Fibroblast of the aortic adventitia (primary cell): ENCODE data around the gene PODXL2. TPM values are rescaled to one million over a fixed set of nuclear protein-coding genes. Genes with fewer than 3 reads are reported as not detected.

Experiments
- DNase-seq: peaks from one replicate; pipeline ENCODE4 v3.0.0-alpha.2; 2010; ENCODE audit warnings: low read depth
- H3K4me3 ChIP-seq: 2 replicates; pipeline ENCODE4 v1.5.1; 2011; ENCODE audit warnings: low read depth, mild to moderate bottlenecking, control low read depth, low read length, moderate library complexity
- total RNA-seq: library from RNA; depleted of rRNA; stranded (reverse); fragments of >200 nt; gene quantifications from 2 replicates; pipeline ENCODE4 v1.2.3, GENCODE V29; 2012; ENCODE audit warnings: low replicate concordance
- TF ChIP-seq, protein P1 (sequence below): IDR thresholded peaks from 2 replicates; pipeline ENCODE4 v1.5.1; 2011; ENCODE audit warnings: mild to moderate bottlenecking, low read length, control low read depth, inconsistent platforms; ENCODE audit not compliant: insufficient read depth

The PODXL2 gene
- total RNA-seq, 1 donor = 1.3 TPM

DNA sequence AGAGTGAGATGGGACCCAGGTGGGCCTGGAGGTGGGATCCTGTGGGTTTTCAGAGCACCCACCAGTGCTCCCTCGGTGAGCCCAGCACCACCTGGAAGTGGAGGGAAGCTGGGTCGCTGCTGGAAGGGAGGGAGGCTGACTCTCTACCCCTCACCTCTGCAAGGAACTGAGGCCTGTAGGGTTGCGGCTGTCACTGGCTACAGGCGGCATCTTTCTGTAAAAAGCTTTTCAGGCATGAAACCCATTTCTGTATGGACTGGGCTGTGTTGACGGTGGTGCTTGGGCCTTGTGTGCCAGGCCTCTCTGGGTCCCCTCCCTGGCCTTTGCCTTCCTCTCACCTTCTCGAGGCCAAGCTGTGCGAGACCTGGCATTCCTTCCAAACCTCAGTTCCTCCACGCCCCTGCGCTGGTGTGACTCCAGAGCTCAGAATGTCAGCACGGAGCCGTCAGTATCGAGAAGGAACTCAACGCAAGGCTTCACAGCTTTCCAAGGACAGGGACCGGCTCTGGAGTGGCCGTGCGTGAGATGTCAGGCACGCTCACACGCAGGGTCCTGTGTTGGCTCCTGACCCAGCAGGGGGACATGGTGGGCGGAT lies 60.4 kb downstream of the PODXL2 start:
- TF ChIP-seq, protein P1, sequence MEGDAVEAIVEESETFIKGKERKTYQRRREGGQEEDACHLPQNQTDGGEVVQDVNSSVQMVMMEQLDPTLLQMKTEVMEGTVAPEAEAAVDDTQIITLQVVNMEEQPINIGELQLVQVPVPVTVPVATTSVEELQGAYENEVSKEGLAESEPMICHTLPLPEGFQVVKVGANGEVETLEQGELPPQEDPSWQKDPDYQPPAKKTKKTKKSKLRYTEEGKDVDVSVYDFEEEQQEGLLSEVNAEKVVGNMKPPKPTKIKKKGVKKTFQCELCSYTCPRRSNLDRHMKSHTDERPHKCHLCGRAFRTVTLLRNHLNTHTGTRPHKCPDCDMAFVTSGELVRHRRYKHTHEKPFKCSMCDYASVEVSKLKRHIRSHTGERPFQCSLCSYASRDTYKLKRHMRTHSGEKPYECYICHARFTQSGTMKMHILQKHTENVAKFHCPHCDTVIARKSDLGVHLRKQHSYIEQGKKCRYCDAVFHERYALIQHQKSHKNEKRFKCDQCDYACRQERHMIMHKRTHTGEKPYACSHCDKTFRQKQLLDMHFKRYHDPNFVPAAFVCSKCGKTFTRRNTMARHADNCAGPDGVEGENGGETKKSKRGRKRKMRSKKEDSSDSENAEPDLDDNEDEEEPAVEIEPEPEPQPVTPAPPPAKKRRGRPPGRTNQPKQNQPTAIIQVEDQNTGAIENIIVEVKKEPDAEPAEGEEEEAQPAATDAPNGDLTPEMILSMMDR = no peak
- no peak overlapping the region for H3K4me3 ChIP-seq
- DNase-seq = no peak

DNA sequence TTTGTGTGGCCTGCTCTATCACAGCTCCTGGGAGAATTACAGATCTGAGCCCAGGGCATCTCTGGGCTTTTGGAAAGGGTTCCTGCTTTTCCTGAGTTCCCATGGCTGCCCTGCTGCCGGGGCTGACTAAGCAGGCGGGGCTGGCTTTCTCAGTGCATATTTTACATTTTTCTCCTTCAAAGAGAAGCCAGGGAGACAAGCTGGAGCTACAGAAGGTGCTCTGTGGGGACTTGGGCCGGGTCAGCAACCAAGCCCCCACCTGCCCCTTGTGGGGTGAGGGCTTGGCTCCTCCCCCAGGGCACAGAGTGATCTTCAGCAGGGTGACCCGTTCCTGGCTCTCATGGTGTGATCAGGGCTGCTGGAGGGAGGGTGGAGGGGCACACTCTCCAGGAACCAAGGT lies 61.1 kb downstream of the PODXL2 start:
- DNase-seq = peak; percentile 81
- TF ChIP-seq, protein P1 = no peak
- H3K4me3 ChIP-seq = no peak overlapping the region

DNA sequence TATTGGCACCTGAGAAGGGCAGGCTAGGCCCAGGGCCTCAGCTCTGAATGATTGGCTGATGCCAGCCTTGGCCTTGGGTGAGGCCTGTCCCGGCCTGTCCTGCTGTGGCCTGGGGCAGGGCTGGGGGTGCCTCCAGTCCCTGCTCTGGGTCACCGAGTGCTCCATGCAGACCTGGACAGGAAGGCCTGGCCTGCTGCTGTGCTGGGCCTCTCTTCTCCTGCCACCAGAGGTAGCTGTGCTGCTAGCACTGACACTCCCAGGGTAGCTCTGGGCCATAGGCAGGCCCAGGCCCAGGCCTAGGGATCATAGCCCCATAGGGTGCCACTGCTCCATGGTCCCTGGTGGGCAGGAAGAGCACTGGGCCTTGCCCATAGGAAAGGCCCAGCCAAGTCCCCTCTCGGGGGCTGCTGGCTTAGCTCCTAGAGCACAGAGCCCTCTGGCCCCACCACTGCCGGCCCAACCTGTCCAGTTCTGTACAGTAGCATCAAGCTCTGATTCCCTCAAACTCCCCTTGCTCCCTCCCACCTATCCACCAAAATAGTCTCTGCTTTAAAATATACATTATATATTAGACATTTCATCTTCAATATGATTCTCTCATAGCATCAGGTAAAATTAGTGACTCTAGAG lies 62.0 kb downstream of the PODXL2 start:
- H3K4me3 ChIP-seq = no peak overlapping the region
- TF ChIP-seq, protein P1 = peak; percentile 86
- DNase-seq = peak; percentile 75

DNA sequence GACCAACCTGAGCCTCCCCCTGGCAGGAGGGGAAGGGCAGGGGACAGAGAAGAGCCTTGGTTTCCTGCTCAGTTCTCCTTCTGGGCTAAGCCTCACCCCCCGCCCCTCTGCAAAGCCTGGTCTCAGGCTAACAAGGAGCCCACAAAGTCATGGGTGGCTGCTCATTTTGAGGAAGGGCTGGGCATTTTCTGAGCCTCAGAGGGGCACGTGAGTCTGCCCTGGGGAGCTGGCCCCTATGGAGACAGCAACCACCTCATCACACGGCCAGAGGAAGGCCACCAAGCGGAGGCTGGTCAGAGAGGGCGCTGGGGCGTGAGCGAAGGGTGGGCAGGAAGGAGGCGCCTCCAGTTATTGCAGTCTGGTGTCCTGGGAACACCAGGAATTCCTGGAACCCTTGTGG lies 62.5 kb downstream of the PODXL2 start:
- no peak overlapping the region for H3K4me3 ChIP-seq
- TF ChIP-seq, protein P1 = no peak
- no peak for DNase-seq

DNA sequence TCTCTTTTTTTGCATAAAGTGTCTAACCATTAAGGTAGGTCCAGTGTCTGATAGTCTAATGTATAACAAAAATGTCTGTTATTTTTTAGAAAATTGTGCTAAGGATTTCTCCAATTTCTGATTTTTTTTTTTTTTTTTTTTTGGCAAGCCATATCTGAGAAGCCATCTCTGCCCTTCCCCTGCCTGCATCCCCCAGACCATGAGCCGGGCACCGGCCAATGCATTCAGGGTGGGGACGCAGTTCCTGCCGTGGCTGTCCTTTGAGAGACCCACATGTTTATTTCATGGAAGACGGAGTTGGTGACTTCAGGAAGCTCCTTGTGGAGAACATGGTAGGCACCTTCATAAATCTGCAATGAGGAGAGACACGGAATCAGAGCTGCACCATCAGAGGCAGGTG lies 63.0 kb downstream of the PODXL2 start:
- TF ChIP-seq, protein P1 = no peak
- H3K4me3 ChIP-seq = no peak overlapping the region
- no peak for DNase-seq

DNA sequence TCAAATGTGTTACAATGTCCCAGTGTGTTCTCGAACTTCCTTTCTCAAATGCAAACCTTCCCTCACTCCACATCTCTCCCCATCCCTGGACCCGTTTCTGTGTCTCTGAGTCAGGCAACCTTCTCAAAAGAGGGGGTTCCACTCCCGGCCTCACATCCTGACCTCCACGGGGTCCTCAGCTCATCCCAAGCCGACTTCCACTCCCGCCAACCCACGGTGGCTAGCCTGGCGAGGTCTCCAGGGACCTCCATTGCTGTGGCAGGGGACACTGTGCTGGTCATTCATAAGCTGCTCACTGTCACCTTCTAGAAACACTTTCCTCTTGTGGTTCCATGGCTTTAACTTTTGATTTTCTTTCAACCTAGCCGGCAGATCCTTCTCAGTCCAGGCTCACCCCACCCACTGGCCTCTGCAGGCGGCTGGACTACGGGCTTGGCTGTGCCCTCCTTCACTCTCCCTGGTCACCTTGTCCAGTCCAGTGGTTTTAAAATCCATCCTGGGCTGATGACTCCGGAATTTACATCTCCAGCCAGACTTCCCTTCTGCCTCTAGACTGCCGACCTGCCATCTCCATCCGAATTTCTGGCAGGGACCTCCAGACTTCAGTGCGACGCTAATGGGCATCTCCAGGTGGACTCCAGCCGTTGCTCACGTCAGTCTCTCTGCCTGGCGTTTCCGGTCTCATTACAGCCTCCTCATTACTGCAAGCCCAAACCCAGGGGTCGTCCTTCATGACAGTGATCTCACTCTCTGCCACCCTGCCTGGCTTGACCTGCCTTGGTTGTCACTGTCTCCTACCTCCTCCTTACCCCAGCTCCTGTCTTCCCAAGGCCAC lies 63.7 kb downstream of the PODXL2 start:
- H3K4me3 ChIP-seq = no peak overlapping the region
- TF ChIP-seq, protein P1 = no peak
- no peak for DNase-seq
